ENCODE measurements around the gene PLXNC1. TPM values are rescaled to one million over a fixed set of nuclear protein-coding genes. Genes with fewer than 3 reads are reported as not detected.

Gene PLXNC1
- polyA plus RNA-seq, 1 of the 3 experiments (the other 2 are of a cell fraction), result 0.23 TPM

- no peak for TF ChIP-seq MXI1 (IDR thresholded peaks at IDR 0.05; ENCODE audit: low read depth, low read length)
Observed at GRCh38 chr12:94218233-94218632, 69.9 kb downstream of the PLXNC1 start (continued).

GRCh38 chr12:94219622-94220302 lies 71.4 kb downstream of the PLXNC1 start:
- WGBS (ENCODE audit: low lambda C conversion rate), result 59% methylated on average over 2 of the region's 2 CpGs
- no peaks in the 10 kb centered on the region for H3K36me3 ChIP-seq (replicated peaks in 1 of 2; ENCODE audit: control insufficient read depth in 1 of 2, insufficient read depth in 2 of 2, low read length in 1 of 2)
- H3K4me2 ChIP-seq, result no peak overlapping the region
- H3K9me2 ChIP-seq, result no peaks in the 10 kb centered on the region
- ChIA-PET CTCF (interaction anchor here (0.8 to 1.7 kb wide), 2 partner anchors 9 to 313 kb away, joined by 3 read pairs; no protein-coding TSS in a partner anchor), POLR2A (no interaction called here)
- H3K9ac ChIP-seq, result no peak overlapping the region
- TF ChIP-seq FOXJ3 (CRISPR knock-in tag; IDR thresholded peaks at IDR 0.05) (no peak), RCOR1 (IDR thresholded peaks at IDR 0.05; ENCODE audit: low read length) (no peak), CHD2 (IDR thresholded peaks at IDR 0.05; ENCODE audit: low read length, partially characterized antibody) (no peak), MEF2A (IDR thresholded peaks at IDR 0.05; ENCODE audit: borderline replicate concordance, low read depth) (no peak), SMC3 (IDR thresholded peaks at IDR 0.05; ENCODE audit: low read depth, low read length) (no peak), ZBTB33 (IDR thresholded peaks at IDR 0.05; ENCODE audit: borderline replicate concordance, low read depth) (no peak), IRF3 (IDR thresholded peaks at IDR 0.05; ENCODE audit: low read depth, low read length) (no peak)
- TF ChIP-seq, protein P1, sequence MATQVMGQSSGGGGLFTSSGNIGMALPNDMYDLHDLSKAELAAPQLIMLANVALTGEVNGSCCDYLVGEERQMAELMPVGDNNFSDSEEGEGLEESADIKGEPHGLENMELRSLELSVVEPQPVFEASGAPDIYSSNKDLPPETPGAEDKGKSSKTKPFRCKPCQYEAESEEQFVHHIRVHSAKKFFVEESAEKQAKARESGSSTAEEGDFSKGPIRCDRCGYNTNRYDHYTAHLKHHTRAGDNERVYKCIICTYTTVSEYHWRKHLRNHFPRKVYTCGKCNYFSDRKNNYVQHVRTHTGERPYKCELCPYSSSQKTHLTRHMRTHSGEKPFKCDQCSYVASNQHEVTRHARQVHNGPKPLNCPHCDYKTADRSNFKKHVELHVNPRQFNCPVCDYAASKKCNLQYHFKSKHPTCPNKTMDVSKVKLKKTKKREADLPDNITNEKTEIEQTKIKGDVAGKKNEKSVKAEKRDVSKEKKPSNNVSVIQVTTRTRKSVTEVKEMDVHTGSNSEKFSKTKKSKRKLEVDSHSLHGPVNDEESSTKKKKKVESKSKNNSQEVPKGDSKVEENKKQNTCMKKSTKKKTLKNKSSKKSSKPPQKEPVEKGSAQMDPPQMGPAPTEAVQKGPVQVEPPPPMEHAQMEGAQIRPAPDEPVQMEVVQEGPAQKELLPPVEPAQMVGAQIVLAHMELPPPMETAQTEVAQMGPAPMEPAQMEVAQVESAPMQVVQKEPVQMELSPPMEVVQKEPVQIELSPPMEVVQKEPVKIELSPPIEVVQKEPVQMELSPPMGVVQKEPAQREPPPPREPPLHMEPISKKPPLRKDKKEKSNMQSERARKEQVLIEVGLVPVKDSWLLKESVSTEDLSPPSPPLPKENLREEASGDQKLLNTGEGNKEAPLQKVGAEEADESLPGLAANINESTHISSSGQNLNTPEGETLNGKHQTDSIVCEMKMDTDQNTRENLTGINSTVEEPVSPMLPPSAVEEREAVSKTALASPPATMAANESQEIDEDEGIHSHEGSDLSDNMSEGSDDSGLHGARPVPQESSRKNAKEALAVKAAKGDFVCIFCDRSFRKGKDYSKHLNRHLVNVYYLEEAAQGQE (IDR thresholded peaks at IDR 0.05; ENCODE audit: low read depth, low read length), result no peak
- TF ChIP-seq, protein P2, sequence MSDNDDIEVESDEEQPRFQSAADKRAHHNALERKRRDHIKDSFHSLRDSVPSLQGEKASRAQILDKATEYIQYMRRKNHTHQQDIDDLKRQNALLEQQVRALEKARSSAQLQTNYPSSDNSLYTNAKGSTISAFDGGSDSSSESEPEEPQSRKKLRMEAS (IDR thresholded peaks at IDR 0.05; ENCODE audit: low read depth), result no peak
- H3K27ac ChIP-seq (ENCODE audit: low read depth in 2 of 2, low read length in 1 of 2), result no peak overlapping the region
- no peak overlapping the region for H2AFZ ChIP-seq (ENCODE audit: low read depth)
- no peaks in the 10 kb centered on the region for H3K9me3 ChIP-seq
- no peaks in the 10 kb centered on the region; the same call in 1 of the 2 replicates for H3K27me3 ChIP-seq (ENCODE audit: insufficient read depth)
- H3K4me1 ChIP-seq (ENCODE audit: control insufficient read depth in 1 of 2, insufficient read depth in 2 of 2, low read depth in 1 of 2, low read length in 1 of 2), result no peaks in the 10 kb centered on the region; a peak in 1 of 4 replicates
- no peaks in the 10 kb centered on the region for H3F3A ChIP-seq (replicated peaks; ENCODE audit: insufficient read depth)
- no peaks in the 10 kb centered on the region for H3K79me2 ChIP-seq (ENCODE audit: insufficient read depth)
- H3K4me3 ChIP-seq (ENCODE audit: low read depth in 2 of 2, low read length in 1 of 2), result no peak overlapping the region
- H4K20me1 ChIP-seq (ENCODE audit: insufficient read depth), result no peaks in the 10 kb centered on the region
- no peak for DNase-seq

Measured in SK-N-SH (cell line).